GM19035 (cell line): Measurements from ENCODE around the gene SCART1.

ENCODE experiments used
- ATAC-seq: cut with Tn5 transposase; IDR thresholded peaks from one replicate; pipeline ENCODE4 v1.9.1; 2021; ENCODE audit not compliant: unreplicated experiment

Gene SCART1

GRCh38 chr10:133454204-133454893 lies 604 bp downstream of the SCART1 start:
- ATAC-seq, result no peak

GRCh38 chr10:133455196-133455595 lies 1.5 kb downstream of the SCART1 start:
- ATAC-seq, result no peak

DNA sequence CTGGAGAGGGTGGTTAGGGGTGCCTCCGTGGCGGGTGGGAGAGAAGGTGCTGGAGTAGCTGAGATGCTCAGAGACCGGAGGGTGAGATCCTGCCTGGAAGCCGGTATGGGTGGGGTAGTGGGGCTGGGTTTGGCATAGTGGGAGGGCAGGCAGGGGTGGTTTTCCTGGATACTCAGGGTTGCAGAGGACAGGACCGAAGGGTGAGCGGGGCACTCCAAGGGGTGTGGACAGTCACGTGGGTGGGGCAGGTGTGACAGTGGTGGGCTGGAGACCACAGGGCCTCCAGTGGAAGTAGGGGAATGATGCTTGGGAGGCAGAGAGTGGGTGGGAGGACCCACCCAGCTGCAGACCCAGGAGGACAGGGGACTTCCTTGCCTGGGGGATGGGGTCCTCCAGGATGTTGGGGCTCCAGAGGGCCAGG lies 1.9 kb downstream of the SCART1 start:
- ATAC-seq, result no peak

- ATAC-seq, result no peak
Measured at GRCh38 chr10:133456041-133456951, 2.6 kb downstream of the SCART1 start.

DNA sequence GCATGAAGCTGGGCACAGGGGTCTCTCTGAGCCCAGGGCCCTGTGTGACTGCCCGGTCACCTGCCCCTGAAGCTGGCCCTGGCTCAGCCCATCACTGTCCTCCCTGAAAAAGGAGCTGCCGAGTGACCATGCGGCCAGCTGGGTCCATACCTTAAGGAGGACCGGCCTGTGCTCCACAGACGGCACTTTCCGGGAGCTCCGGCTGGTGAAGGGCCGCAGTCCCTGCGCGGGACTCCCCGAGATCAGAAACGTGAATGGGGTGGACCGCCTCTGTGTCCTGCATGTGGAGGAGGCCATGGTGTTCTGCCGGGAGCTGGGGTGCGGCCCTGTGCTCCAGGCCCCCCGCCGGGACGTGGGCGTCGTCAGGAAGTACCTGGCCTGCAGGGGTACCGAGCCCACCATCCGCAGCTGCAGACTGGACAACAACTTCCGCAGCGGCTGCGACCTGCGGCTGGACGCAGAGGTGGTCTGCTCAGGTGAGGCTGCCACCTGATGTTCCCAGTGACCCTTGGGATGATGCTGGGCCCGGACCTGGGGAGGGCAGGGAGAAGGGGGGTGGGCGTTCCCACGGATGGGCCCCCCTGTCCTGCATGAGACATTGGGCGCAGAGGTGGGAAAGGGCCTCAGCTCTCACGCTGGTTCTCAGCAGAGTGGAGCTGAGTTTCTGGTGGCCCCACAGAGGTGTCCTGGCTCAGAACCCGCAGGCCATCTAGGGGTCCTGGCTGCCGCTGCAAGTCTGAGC lies 3.5 kb downstream of the SCART1 start:
- ATAC-seq, result no peak

GRCh38 chr10:133458021-133458709 lies 4.4 kb downstream of the SCART1 start:
- ATAC-seq, result no peak

DNA sequence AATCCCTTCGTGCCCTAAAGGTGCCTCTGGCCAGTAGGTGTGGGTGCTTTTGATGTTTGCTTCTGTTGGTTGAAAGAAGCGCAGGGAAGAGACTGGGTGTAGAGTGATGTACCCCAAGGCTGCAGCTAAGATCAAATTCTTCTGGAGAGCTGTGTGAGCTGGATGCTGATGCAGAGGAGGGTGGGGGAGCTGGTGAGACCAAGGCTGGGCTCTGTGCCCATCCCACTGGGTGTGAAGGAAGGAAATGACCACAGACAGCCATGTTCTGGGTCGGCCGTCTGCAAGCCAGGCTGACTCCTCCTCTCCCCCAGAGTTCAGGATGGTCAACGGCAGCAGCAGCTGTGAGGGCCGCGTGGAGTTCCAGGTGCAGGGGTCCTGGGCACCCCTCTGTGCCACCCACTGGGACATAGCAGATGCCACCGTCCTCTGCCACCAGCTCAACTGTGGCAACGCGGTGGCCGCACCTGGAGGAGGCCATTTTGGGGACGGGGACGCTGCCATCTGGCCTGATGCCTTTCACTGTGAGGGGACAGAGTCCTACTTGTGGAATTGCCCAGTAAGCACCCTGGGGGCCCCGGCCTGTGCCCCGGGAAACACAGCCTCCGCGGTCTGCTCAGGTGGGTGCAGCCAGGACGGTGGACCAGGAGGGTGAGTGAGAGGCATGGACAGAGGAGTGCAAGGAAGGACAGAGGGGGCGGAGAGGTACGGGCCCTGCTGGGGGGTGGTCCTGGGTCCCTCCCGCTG lies 5.1 kb downstream of the SCART1 start:
- no peak for ATAC-seq

- ATAC-seq, result no peak
Measured at GRCh38 chr10:133459454-133460207, 5.9 kb downstream of the SCART1 start.

DNA sequence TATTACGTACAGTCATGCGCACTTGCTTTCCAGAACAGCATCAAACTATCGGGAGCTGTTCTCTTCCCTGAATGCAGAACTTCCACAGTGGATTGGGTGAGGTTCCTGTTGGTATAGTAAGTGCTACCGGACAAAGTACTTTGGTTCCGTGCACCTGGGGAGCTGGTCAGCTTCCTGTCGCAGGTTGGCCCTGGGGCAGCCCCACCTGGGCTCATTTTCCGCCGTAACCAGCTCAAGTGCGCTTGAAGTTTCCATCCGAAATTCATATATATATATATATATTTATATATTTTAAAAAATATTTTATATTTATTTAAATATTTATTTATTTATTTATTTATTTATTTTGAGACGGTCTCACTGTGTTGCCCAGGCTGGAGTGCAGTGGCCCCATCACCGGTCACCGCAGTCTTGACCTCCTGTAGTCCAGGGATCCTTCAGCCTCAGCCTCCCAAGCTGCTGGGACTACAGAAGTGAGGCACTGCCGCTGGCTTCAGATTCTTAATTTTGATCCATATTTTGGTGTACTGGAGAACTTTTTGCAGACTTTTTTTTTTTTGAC lies 6.5 kb downstream of the SCART1 start:
- no peak for ATAC-seq

GRCh38 chr10:133461027-133461426 lies 7.3 kb downstream of the SCART1 start:
- ATAC-seq, result no peak

DNA sequence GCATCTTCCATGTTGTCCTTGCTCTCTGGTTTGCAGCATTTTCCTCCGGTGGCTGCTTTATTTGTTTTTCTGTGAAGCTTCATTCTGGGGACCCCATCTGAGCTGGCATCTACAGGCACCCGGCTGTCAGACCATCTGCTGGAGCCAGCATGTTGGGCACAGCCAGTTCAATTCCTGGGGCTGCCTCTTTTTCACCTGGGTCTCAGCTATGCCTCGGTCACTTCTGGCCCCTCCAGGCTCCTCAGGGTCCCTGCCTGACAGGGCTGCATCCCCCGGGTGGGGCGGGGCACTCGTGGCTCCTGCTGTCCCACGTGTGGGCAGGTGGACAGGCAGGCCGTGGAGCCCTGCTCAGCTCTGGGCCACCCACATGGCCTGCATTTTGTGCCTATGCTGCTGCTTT lies 8.1 kb downstream of the SCART1 start:
- no peak for ATAC-seq

DNA sequence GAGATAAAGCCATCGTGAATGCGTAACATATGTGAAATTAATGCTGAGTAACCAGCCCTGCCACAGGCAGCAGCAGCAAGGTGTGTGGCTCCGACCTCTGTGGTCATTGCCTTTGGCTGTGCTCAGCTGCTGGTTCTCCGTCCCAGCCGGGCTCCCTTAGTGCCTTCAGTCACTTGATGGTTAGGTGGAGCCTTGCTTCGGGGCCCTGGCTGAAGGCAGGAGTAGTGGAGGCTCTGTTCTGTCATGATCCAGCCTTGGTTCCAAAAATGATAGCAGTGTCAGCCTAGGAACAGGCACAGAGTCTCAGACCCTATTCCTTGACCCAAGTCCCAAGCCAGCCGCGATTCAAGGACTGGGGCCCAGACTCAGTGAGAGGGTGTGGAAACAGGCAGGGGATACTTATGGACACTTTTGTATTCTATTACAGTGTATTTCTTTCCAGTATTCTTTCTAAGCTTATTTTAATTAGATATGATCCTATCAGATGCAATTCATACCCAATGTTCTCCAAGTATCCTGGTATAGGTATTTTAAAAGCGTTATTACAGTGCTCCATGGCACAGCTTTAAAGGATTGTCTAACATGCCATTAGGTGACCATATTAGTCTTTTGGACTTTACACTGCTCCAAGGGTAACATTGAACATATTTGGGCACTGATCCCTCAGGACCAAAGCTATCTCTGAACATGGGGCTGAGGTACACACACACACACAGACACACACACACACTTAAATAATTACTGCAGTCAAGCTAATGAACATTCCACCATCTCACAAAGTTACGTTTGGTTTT lies 9.0 kb downstream of the SCART1 start:
- no peak for ATAC-seq

DNA sequence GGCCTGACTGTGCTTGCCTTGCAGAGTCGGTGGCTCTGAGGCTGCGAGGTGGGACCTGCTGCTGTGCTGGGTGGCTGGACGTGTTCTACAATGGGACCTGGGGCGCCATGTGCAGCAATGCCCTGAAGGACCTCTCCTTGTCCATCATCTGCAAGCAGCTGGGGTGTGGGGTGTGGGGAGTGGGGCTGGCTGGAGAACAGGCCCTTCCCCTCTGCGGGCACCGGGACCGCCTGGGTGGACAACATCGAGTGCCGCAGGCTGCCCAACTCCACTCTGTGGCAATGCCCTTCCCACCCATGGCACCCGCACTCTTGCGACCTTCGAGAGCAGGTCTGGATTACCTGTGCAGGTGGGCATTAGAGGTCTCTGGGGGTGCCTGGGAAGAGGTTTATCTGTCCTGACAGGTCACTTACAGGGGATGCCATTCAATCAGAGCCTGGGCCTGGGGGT lies 10.9 kb downstream of the SCART1 start:
- no peak for ATAC-seq

DNA sequence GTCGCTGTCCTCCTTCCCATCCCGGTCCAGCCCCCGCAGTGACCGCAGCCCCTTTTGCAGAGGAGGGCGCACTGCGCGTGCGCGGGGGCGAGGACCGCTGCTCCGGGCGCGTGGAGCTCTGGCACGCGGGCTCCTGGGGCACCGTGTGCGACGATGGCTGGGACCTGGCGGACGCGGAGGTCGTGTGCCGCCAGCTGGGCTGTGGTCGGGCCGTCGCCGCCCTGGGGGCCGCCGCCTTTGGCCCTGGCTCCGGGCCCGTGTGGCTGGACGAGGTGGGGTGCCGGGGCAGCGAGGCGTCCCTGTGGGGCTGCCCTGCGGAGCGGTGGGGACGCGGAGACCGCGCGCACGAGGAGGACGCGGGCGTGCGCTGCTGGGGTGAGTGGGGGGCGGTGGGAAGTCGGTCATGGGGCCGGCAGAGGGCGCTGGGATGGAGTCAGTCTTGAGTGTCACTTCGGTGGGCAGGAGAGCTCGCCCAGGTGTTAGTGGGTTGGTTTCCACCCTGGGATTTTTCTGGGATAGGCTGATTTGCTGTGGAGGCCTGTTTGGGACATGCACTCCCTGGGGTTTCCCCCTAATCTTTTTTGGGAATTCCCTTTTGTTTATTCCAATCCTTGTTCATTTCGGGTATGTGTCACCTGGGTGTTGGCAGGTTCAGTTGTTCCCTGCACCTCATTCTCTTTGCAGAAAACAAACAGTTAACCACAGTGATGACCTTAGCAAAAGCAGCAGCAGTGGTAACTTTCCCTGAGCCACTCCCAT lies 11.6 kb downstream of the SCART1 start:
- no peak for ATAC-seq

DNA sequence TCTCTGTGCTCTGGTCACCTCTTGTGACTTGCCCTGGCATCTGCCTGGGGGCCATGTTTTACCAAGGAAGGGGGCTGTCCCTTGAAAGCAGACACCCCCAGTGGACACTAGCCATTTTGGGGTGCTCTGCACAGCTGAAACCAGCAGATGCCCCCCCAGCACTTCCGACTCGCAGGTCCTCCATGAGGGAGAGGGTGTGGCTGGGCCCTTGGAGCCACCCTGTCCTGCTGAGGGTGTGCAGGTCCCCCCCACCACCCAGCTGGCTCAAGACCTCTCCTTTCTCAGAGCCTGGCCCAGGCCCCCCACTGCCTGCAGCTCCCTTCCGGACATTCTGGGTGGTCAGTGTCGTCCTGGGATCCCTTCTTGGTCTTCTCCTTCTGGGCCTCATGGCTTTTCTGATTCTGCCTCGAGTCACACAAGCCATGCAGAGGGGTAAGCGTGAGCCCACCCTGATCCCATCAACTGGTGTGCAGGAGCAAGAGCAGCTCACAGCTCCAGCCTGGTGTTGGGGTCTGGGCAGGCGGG lies 12.3 kb downstream of the SCART1 start:
- ATAC-seq, result no peak

GRCh38 chr10:133466683-133467275 lies 13.0 kb downstream of the SCART1 start:
- no peak for ATAC-seq

GRCh38 chr10:133467286-133467911 lies 13.7 kb downstream of the SCART1 start:
- ATAC-seq, result no peak
